ENCODE data around the gene SLC35F1.

Gene SLC35F1

GRCh38 chr6:118277631-118278030 lies 370.6 kb downstream of the SLC35F1 start:
- no peak for DNase-seq (ENCODE audit: low read depth in 3 of 3)

GRCh38 chr6:118280210-118280609 lies 373.1 kb downstream of the SLC35F1 start:
- DNase-seq (ENCODE audit: low read depth in 3 of 3), result no peak

- DNase-seq (ENCODE audit: low read depth in 3 of 3), result no peak
Measured at GRCh38 chr6:118281291-118281690, 374.2 kb downstream of the SLC35F1 start.

- peak; percentile 8 to 33 (median 9) for DNase-seq (ENCODE audit: low read depth in 3 of 3)
Measured at GRCh38 chr6:118283766-118284165, 376.7 kb downstream of the SLC35F1 start.

GRCh38 chr6:118284736-118285360 lies 377.8 kb downstream of the SLC35F1 start:
- DNase-seq (ENCODE audit: low read depth in 3 of 3), result no peak

GRCh38 chr6:118285791-118286190 lies 378.7 kb downstream of the SLC35F1 start:
- DNase-seq (ENCODE audit: low read depth in 3 of 3), result no peak

- DNase-seq (ENCODE audit: low read depth in 3 of 3), result no peak
Measured at GRCh38 chr6:118288355-118289124, 381.5 kb downstream of the SLC35F1 start.

GRCh38 chr6:118292558-118292957 lies 385.5 kb downstream of the SLC35F1 start:
- no peak for DNase-seq (ENCODE audit: low read depth in 3 of 3)

- no peak for DNase-seq (ENCODE audit: low read depth in 3 of 3)
Measured at GRCh38 chr6:118294906-118295305, 387.8 kb downstream of the SLC35F1 start.

GRCh38 chr6:118295336-118295735 lies 388.3 kb downstream of the SLC35F1 start:
- no peak for DNase-seq (ENCODE audit: low read depth in 3 of 3)

- DNase-seq (ENCODE audit: low read depth in 3 of 3), result no peak
Measured at GRCh38 chr6:118296129-118296901, 389.3 kb downstream of the SLC35F1 start.

GRCh38 chr6:118297821-118298220 lies 390.8 kb downstream of the SLC35F1 start:
- no peak for DNase-seq (ENCODE audit: low read depth in 3 of 3)

GRCh38 chr6:118298476-118299427 lies 391.7 kb downstream of the SLC35F1 start:
- DNase-seq (ENCODE audit: low read depth in 3 of 3), result no peak

GRCh38 chr6:118299457-118299856 lies 392.4 kb downstream of the SLC35F1 start:
- DNase-seq (ENCODE audit: low read depth in 3 of 3), result no peak

- no peak for DNase-seq (ENCODE audit: low read depth in 3 of 3)
Measured at GRCh38 chr6:118304321-118304720, 397.3 kb downstream of the SLC35F1 start.

- DNase-seq (ENCODE audit: low read depth in 3 of 3), result no peak
Measured at GRCh38 chr6:118305081-118305480, 398.0 kb downstream of the SLC35F1 start.

GRCh38 chr6:118306392-118307238 lies 399.6 kb downstream of the SLC35F1 start:
- no peak for DNase-seq (ENCODE audit: low read depth in 3 of 3)

GRCh38 chr6:118307581-118307980 lies 400.5 kb downstream of the SLC35F1 start:
- DNase-seq (ENCODE audit: low read depth in 3 of 3), result no peak

- DNase-seq (ENCODE audit: low read depth in 3 of 3), result no peak
Measured at GRCh38 chr6:118309337-118310093, 402.5 kb downstream of the SLC35F1 start.

GRCh38 chr6:118313208-118313607 lies 406.1 kb downstream of the SLC35F1 start:
- DNase-seq (ENCODE audit: low read depth in 3 of 3), result no peak

Data from stimulated activated CD4-positive, alpha-beta T cell treated with anti-CD3 and anti-CD28 coated beads, TNF-alpha, amount 100 ng/mL, for 48 hours (primary cell).